Activated CD4-positive, alpha-beta T cell treated with anti-CD3 and anti-CD28 coated beads, Interleukin-2, amount 50 U/mL, for 48 hours (primary cell): ENCODE measurements around the gene RACGAP1.

ENCODE experiments used
- DNase-seq, 2 experiments: peaks; one replicate each; pipeline ENCODE4 v3.0.0-alpha.2; 2020

Gene RACGAP1

GRCh38 chr12:50025187-50026059 is at the start of gene RACGAP1:
Gene RACGAP1, minus strand, starts transcription at chr12:50025494. Its CDS starts 8,779 bp downstream, at chr12:50016715.
- DNase-seq, result peak; percentile 92 to 96

DNA sequence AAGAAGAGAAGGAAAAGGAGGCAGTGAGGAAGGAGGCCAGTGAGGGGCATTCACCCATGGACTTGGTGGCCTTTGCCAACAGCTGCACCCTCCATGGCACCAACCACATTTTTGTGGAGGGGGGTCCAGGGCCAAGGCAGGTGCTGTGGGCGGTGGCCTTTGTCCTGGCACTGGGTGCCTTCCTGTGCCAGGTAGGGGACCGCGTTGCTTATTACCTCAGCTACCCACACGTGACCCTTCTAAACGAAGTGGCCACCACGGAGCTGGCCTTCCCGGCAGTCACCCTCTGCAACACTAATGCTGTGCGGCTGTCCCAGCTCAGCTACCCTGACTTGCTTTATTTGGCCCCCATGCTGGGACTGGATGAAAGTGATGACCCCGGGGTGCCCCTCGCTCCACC is 48.4 kb upstream of the RACGAP1 start:
- no peak for DNase-seq

DNA sequence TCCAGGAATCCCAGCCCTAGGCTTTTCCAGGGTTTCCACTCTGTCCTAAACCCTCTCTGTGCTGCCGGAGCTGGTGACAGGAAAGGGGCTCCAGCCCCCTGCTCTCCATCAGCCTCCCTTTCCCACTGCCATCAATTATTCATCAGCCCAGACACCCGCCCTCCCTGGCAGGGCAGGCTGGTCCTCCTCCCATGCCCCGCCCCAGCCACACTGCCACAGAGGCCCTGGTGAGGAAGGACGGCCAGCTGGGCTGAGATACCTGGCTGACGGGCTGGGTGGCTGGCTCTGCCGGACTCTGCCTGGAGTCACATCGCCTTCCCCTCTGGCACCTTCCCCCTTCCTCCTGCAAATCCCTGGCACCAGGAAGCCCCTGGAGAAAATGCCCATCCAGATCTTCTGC is 47.9 kb upstream of the RACGAP1 start:
- DNase-seq, result no peak

DNA sequence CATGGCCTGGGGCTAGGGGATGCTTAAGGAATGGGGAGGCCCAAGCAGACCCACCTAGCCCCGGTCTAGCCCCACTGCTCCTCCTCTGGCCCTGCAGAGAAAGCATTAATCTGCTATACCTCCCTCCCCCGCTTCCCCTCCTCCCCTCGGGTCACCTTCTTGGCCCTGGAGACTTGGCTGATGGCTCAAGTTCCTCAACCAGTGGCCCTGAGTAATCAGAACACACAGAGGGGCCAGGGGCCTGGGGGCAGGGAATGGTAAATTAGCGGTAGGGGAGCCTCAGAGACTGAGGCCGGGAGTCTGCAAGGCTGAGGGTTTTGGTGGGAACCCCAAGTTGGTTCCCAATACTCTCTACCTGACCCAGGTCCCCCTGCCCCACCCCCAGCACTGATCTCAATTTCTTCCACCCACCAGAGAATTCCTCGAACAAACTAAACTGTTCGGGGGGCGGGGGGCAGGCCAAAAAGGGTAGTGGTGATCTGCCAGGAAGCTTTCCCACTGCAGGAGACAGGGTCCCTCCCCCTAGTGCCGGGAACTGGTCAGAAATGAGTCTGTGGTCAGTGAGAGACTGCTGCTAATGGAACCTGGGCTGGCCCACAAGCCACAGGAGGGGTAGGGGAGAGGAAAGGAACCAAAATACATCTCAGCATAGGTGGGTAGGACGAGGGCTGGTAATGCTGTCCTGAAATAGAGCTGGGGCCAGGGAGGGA is 47.1 kb upstream of the RACGAP1 start:
- DNase-seq, result no peak

DNA sequence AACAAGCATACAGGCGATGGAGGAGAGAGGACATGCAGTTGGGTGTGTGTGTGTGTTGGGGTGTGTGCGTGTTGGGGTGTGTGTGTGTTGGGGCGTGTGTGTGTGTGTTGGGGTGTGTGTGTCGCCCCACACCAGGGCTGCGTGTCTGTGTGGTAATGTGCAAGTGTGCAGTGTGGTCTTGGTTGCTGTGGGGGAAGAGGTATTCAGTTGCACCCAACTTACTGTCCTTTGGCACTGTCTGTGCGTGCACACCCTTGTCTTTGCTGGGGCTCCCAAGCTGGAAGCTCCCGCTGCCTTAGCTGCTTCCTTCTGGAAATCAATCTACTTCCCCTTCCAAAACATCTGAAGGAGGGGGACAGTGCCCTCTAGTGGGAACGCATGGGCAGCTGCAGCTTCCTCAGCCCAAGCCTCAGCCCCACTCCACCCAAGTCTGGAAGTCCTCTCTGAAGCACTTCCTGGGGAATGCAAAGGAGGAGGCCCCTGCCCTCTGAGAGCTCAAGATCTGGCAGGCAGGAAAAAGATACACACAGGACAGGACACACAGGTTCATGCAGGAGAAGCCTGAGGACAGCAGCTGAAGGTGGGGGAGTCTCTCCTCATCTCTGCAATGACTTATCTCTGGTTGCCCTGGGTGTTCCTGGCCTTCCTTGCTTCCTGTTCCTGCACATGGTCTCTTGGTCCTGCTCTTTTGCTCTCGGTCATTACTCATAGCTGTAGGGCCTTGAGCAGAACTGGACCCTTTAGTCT is 45.2 kb upstream of the RACGAP1 start:
- peak; percentile 69 to 77 for DNase-seq

- DNase-seq, result no peak
Measured at GRCh38 chr12:50069539-50069938, 44.2 kb upstream of the RACGAP1 start.

- no peak for DNase-seq
Measured at GRCh38 chr12:50069069-50069468, 43.8 kb upstream of the RACGAP1 start.

GRCh38 chr12:50066402-50066801 is 41.1 kb upstream of the RACGAP1 start:
- no peak for DNase-seq

DNA sequence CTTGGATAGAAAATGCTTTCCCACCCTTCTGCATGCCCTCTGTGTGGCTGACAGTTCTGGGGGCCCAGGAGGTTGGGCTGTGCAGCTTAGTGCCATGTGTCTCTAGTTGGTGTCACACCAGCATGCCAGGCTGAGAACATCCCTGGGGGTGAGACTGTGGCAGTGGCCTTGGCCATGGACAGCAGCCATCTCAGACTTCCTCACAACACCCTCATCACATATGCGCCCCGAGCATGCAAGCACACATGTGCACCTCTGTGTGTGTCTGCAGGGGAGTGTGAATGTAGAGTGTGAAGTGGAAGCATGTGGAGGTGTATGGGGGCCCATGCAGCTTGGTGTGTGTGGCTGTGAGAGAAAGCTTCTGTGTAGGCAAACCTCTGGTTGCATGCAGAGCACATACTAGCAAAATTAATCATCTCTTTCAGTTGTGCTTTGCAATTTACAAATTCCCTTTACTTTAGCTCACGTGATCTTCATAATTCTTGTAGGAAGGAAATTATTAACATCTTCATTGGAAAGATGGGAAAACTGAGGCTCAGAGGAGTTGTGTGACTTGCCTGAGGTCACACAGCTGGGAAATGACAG is 40.5 kb upstream of the RACGAP1 start:
- DNase-seq, result no peak

DNA sequence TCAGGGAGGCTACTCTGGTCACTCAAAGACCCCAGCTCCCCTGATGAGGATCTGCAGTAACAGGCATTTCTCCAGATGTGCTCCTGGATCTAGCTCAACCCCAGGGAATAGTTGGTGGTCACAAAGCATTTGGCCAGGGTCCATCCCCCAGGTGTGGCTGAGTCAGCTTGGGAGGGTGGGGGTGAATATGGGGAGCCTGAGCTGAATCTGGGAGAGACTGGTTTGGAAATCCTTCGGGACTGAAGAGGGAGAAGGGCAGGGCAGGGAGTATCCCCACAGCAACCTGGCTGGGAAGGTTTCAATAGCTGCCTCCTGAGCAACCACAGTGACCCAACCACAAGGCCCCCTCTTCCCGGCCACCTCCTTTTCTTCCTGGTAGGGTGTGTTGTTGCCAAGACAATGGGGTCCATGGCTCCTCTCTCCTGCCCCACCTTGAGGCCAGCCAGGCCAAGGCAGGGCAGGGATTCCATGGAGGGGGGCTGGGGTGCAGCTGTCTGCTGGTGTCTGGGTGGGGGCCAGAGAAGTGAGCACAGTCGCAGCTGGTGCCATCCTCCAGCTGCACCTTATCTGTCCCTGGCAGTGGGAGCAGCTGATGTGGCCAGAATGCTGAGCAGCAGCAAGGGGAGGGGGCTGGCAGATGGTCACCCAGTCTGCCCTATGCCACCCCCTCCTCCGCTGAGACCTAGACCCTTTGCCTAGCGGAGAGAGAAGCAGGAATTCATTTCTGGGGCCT is 37.6 kb upstream of the RACGAP1 start:
- no peak for DNase-seq

- DNase-seq, result no peak
Measured at GRCh38 chr12:50061946-50062686, 36.8 kb upstream of the RACGAP1 start.

DNA sequence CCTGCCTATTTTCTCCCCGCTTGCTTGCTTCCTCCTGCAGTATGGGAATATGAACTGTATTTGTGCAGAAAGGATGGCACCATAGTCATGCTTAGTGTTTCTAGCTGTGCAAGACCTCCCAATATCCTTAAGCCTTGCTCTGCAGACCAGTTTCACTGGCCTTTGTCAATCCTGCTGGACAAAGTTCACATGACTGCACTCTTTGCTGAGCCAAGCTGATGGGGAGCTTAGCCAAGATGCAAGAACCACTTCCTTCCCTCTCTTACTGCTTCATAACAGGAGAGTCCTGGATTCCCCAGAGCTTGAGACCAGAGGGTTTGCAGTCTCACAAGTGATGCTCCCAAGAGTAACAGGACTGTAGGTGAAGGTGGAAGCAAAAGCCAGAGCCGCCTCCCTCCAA is 35.9 kb upstream of the RACGAP1 start:
- no peak for DNase-seq

GRCh38 chr12:50060120-50060468 is 34.8 kb upstream of the RACGAP1 start:
- DNase-seq, result no peak

GRCh38 chr12:50059440-50060119 is 34.3 kb upstream of the RACGAP1 start:
- DNase-seq, result peak; percentile 51 to 57

DNA sequence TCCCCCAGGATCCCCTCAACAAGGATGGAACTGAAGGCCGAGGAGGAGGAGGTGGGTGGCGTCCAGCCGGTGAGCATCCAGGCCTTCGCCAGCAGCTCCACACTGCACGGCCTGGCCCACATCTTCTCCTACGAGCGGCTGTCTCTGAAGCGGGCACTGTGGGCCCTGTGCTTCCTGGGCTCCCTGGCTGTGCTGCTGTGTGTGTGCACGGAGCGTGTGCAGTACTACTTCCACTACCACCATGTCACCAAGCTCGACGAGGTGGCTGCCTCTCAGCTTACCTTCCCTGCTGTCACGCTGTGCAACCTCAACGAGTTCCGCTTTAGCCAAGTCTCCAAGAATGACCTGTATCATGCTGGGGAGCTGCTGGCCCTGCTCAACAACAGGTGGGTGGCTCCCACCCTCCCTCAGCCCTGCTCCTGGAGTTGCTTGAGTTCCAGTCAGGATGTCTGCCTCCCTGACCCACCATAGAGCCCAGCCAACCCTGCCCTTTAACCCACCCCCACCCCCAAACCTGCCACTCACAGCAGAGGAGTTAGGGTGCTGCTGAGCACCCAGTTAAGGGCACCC is 33.5 kb upstream of the RACGAP1 start:
- DNase-seq, result no peak

DNA sequence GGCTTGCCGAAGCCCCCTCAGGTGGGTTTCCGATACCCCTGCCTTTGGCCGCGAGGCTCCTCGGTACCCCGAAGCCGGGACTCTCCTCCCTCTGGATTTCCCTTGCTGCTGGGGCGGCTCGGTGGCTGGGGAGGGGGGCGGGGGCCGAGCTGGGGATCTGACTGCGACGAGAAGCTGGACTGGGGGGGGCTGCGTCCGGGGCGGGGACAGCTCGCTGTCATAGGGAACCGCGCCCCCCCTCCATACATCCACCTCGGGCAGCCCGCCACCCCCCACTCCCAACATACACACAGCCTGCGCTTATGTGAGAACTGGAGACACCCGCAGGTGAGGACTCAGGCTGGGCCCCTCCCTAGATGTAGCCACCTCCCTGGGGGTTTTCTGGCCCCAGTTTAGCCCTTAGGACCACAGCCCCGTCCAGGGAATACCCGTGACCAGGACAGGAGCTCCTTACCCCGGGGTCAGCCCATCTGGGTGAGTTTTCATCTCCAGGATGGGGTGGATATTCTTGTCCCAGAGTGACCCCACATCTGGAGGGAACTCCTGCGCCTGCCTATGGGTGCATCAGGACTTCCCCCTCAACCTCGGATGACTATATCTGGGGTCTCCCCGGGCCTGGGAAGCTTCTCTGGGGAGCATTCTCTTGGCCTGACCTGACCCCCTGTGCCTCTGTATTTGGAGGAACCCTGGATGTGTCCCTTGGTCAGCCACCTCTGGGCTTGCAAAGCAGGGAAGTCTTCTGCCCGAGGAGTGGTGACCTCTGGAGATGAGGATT is 32.8 kb upstream of the RACGAP1 start:
- DNase-seq, result no peak

- peak; percentile 62 to 68 for DNase-seq
Measured at GRCh38 chr12:50057000-50057841, 31.9 kb upstream of the RACGAP1 start, which contains the start of gene ASIC1. Gene ASIC1, plus strand, starts transcription at chr12:50057596. Its CDS starts 1,171 bp downstream, at chr12:50058767.

- no peak for DNase-seq
Measured at GRCh38 chr12:50056639-50056976, 31.3 kb upstream of the RACGAP1 start.
